B cell (primary cell): ENCODE measurements around the gene CEPT1. TPM values are rescaled to one million over a fixed set of nuclear protein-coding genes. Genes with fewer than 3 reads are reported as not detected.

Experiments used
- ATAC-seq: fragments of 200-7000 bp; cut with Tn5 transposase; one replicate; pipeline ENCODE4 v1.10.0; 2021; ENCODE audit warnings: low read depth, mild to moderate bottlenecking, moderate number of reproducible peaks, moderate library complexity
- CTCF ChIA-PET: fragments of 350-600 bp; sonication (Branson Sonifier 250); formaldehyde crosslinking; loops from one replicate; lab custom pipeline; 2021; ENCODE audit warnings: antibody characterized with exemption, inconsistent platforms; lab: Charles Lee
- POLR2A ChIA-PET: fragments of 350-600 bp; sonication (Branson Sonifier 250); formaldehyde crosslinking; loops from one replicate; lab custom pipeline; 2021; ENCODE audit warnings: antibody characterized with exemption; lab: Charles Lee
- DNase-seq: peaks from one replicate; pipeline ENCODE4 v3.0.0; 2013
- H2AFZ ChIP-seq: 2 replicates; pipeline ENCODE4 v1.6.1; 2012; ENCODE audit warnings: mild to moderate bottlenecking, low read depth, low read length; ENCODE audit not compliant: insufficient read depth, poor library complexity, severe bottlenecking
- H3K27ac ChIP-seq, 2 donors: 1 replicate in 1 of 2; 2 replicates in 1 of 2; pipeline ENCODE4 v1.5.1; 2012 to 2013; ENCODE audit warnings: low read length in 2 of 2, mild to moderate bottlenecking in 2 of 2, moderate library complexity in 1 of 2
- H3K27me3 ChIP-seq, 4 experiments: fragments of 200-600 bp in 1 of 4; sonication (generic) in 1 of 4; replicated peaks in 1 of 4; 1 replicate in 2 of 4; 2 replicates in 2 of 4; pipeline versions ENCODE4 v1.6.1 to v1.7.0; 2013 to 2016; ENCODE audit warnings: low read length in 3 of 4, mild to moderate bottlenecking in 2 of 4, mixed read lengths in 1 of 4, moderate library complexity in 1 of 4; ENCODE audit not compliant: insufficient read depth in 4 of 4, control insufficient read depth in 3 of 4; ENCODE audit errors: control extremely low read depth in 1 of 4
- H3K36me3 ChIP-seq, 2 experiments: replicated peaks in 1 of 2; 1 replicate in 1 of 2; 2 replicates in 1 of 2; pipeline versions ENCODE4 v1.6.1 to v1.7.1; 2013; ENCODE audit warnings: low read length in 1 of 2; ENCODE audit not compliant: insufficient read depth in 2 of 2, control insufficient read depth in 1 of 2; ENCODE audit errors: control extremely low read depth in 1 of 2, extremely low read depth in 1 of 2
- H3K4me1 ChIP-seq, 2 donors: fragments of 200-600 bp in 1 of 2; sonication (generic) in 1 of 2; 1 replicate in 1 of 2; 2 replicates in 1 of 2; pipeline versions ENCODE4 v1.5.1 to v1.6.1; 2013 to 2017; ENCODE audit warnings: low read length in 2 of 2; ENCODE audit not compliant: control insufficient read depth in 2 of 2, insufficient read depth in 2 of 2
- H3K4me2 ChIP-seq: replicated peaks from 2 replicates; pipeline ENCODE3; 2012; ENCODE audit warnings: mild to moderate bottlenecking, low read depth, low read length; ENCODE audit not compliant: poor library complexity, severe bottlenecking
- H3K4me3 ChIP-seq, 5 experiments: fragments of 200-600 bp in 1 of 5; sonication (generic) in 1 of 5; 1 replicate in 3 of 5; 2 replicates in 2 of 5; pipeline versions ENCODE4 v1.5.1 to v1.7.0; 2011 to 2016; ENCODE audit warnings: low read length in 4 of 5, mild to moderate bottlenecking in 4 of 5, low read depth in 2 of 5, control low read depth in 1 of 5, moderate library complexity in 1 of 5; ENCODE audit not compliant: insufficient read depth in 1 of 5; ENCODE audit errors: control extremely low read depth in 1 of 5, extremely low read depth in 1 of 5
- H3K79me2 ChIP-seq: fragments of 200-600 bp; sonication (generic); one replicate; pipeline ENCODE4 v1.6.0; 2016; ENCODE audit warnings: low read length; ENCODE audit not compliant: control insufficient read depth, insufficient read depth
- H3K9ac ChIP-seq: fragments of 200-600 bp; sonication (generic); 2 replicates; pipeline ENCODE4 v1.6.1; 2017; ENCODE audit warnings: mild to moderate bottlenecking, low read length, moderate library complexity
- H3K9me3 ChIP-seq, 3 donors: one replicate each; pipeline versions ENCODE4 v1.6.1 to v1.7.1; 2013; ENCODE audit warnings: low read length in 2 of 3; ENCODE audit not compliant: control insufficient read depth in 2 of 3, insufficient read depth in 1 of 3; ENCODE audit errors: control extremely low read depth in 1 of 3
- H4K20me1 ChIP-seq: 2 replicates; pipeline ENCODE4 v1.6.0; 2012; ENCODE audit warnings: mild to moderate bottlenecking, low read length; ENCODE audit not compliant: insufficient read depth, control insufficient read depth, poor library complexity, severe bottlenecking
- H3K27ac Mint-ChIP-seq: one replicate; pipeline ENCODE4 v1.8.0; 2021; ENCODE audit warnings: mixed read lengths
- H3K27me3 Mint-ChIP-seq: one replicate; pipeline ENCODE4 v1.8.0; 2021; ENCODE audit warnings: mixed read lengths
- H3K4me1 Mint-ChIP-seq: one replicate; pipeline ENCODE4 v1.8.0; 2021; ENCODE audit warnings: mixed read lengths
- H3K4me3 Mint-ChIP-seq: one replicate; pipeline ENCODE4 v1.8.0; 2021; ENCODE audit warnings: mixed read lengths
- H3K9me3 Mint-ChIP-seq: one replicate; pipeline ENCODE4 v1.8.0; 2022; ENCODE audit warnings: mixed read lengths; ENCODE audit not compliant: insufficient read depth
- EZH2 ChIP-seq: IDR thresholded peaks from 2 replicates; pipeline ENCODE4 v1.6.1; 2012; ENCODE audit warnings: borderline replicate concordance, low read depth, mild to moderate bottlenecking, moderate library complexity, low read length; ENCODE audit not compliant: insufficient read depth, poor library complexity, severe bottlenecking
- WGBS: methylation state at CpG from one replicate; pipeline ENCODE4 v1.1.5; 2013; ENCODE audit warnings: missing lambda C conversion rate; ENCODE audit not compliant: insufficient coverage; 5-methylcytosine and 5-hydroxymethylcytosine counted together
- intact Hi-C: fragments of 100-400 bp; cut with micrococcal nuclease; formaldehyde crosslinking; loops from one replicate; pipeline ENCODE4 v1.10.0; 2022
- polyA plus RNA-seq: library from polyadenylated mRNA; depleted of rRNA; stranded (reverse); fragments of >200 nt; gene quantifications from 2 replicates; pipeline ENCODE4 v1.2.3, GENCODE V29; 2012
- total RNA-seq, 2 donors: library from RNA; stranded (reverse); fragments of 120-200 nt in 1 of 2; gene quantifications; 1 replicate in 1 of 2; 2 replicates in 1 of 2; pipeline versions ENCODE4 v1.2.3 to v1.2.4, GENCODE V29; 2013 to 2022
- TF ChIP-seq, protein P1 (sequence below): fragments of 200-600 bp; IDR thresholded peaks from one replicate; pipeline ENCODE4 v1.8.0; 2022; ENCODE audit warnings: antibody characterized with exemption, mild to moderate bottlenecking

Gene CEPT1
- total and polyA plus RNA-seq, 2 donors (not counting 1 experiment from before 2014, with no cell fraction given), result 47.1 to 83.5 TPM

DNA sequence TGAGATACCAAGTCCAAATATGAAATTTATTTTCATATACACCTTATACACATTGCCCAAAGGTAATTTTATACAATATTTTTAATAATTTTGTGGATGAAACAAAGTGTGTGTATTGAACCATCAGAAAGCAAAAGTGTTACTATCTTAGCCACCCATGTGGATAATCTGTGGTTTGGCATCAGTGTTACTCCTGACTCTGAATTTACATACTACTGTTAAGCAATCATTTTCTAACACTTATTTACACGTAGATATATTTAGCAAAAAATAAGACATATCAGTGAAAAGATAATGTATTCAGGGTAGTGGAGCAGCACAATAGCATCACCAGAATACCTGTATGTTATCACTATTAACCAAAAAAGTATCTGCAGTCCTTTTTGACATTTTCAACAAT is 36.7 kb downstream of the CEPT1 start:
- ATAC-seq (no peak), DNase-seq (peak; percentile 34)
- Mint-ChIP-seq H3K27ac (peak overlapping the region; percentile 32), H3K9me3 (no peaks in the 10 kb centered on the region), H3K4me1 (peaks cover 51% of the 10 kb centered on the region), H3K27me3 (no peaks in the 10 kb centered on the region), H3K4me3 (peak overlapping the region; percentile 13)
- H3K9ac ChIP-seq, result no peak overlapping the region
- no CpG with 5 or more reads among the region's 1 CpG for WGBS
- CTCF ChIA-PET, result no interaction called here
- H3K4me2 ChIP-seq, result peak overlapping the region; percentile 17
- no peaks in the 10 kb centered on the region for H3K9me3 ChIP-seq
- peak overlapping the region in 1 of 2 donors; percentile 43 for H3K27ac ChIP-seq
- TF ChIP-seq, protein P1, sequence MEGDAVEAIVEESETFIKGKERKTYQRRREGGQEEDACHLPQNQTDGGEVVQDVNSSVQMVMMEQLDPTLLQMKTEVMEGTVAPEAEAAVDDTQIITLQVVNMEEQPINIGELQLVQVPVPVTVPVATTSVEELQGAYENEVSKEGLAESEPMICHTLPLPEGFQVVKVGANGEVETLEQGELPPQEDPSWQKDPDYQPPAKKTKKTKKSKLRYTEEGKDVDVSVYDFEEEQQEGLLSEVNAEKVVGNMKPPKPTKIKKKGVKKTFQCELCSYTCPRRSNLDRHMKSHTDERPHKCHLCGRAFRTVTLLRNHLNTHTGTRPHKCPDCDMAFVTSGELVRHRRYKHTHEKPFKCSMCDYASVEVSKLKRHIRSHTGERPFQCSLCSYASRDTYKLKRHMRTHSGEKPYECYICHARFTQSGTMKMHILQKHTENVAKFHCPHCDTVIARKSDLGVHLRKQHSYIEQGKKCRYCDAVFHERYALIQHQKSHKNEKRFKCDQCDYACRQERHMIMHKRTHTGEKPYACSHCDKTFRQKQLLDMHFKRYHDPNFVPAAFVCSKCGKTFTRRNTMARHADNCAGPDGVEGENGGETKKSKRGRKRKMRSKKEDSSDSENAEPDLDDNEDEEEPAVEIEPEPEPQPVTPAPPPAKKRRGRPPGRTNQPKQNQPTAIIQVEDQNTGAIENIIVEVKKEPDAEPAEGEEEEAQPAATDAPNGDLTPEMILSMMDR, result no peak
- TF ChIP-seq EZH2, result no peak
- no peak overlapping the region for H3K4me3 ChIP-seq
- intact Hi-C loops, result no loop called here
- no peaks in the 10 kb centered on the region for H3K27me3 ChIP-seq
- H2AFZ ChIP-seq, result no peak overlapping the region
- peaks cover 0 to 61% of the 10 kb centered on the region in 2 experiments for H3K36me3 ChIP-seq
- H3K79me2 ChIP-seq, result peaks cover 49% of the 10 kb centered on the region
- peaks cover 9 to 28% of the 10 kb centered on the region in 2 donors for H3K4me1 ChIP-seq
- POLR2A ChIA-PET, result no interaction called here
- H4K20me1 ChIP-seq, result no peaks in the 10 kb centered on the region

DNA sequence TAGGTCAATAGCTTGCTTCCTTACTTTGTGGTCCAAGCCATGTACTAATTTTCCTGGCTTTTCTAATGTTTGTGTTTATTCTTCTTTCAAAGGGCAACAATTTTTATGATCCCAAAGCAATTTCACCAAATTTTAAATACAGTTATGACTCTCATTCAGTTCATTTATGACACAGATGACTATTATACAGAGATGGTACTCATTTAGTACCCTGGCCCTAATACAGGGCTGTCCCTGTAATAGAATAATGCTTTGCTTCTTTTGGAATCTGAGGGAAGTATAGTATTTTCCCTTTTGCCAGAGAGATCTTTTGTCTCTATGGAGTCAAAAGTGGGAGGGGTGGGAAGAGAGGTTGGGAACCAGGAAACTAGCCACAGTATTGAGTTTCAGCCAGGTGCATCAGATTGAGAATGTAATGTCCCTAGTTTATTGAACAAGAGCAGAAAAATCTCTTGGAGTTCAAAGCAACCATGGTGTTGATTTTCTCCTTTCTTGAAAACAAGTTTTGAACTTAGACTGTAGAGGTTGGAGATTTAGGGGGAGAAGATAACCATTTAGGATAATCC is 40.0 kb downstream of the CEPT1 start:
- peaks cover 42% of the 10 kb centered on the region for H3K79me2 ChIP-seq
- DNase-seq, result no peak
- H3K9me3 ChIP-seq, result no peaks in the 10 kb centered on the region
- TF ChIP-seq, protein P1, result no peak
- TF ChIP-seq EZH2, result no peak
- no peak for ATAC-seq
- H3K27me3 ChIP-seq, result no peaks in the 10 kb centered on the region
- Mint-ChIP-seq H3K27me3 (no peaks in the 10 kb centered on the region), H3K4me1 (peaks cover 50% of the 10 kb centered on the region), H3K9me3 (no peaks in the 10 kb centered on the region), H3K27ac (peak overlapping the region; percentile 51), H3K4me3 (no peak overlapping the region)
- H3K4me3 ChIP-seq, result no peak overlapping the region
- intact Hi-C loops, result no loop called here
- H4K20me1 ChIP-seq, result no peaks in the 10 kb centered on the region
- peaks cover 19 to 29% of the 10 kb centered on the region in 2 donors for H3K4me1 ChIP-seq
- no peak overlapping the region for H3K4me2 ChIP-seq
- peaks cover 5 to 75% of the 10 kb centered on the region in 2 experiments for H3K36me3 ChIP-seq
- CTCF ChIA-PET, result interaction anchor here (1.4 kb wide), 1 partner anchor 40 kb away, joined by 4 read pairs; no protein-coding TSS in a partner anchor
- POLR2A ChIA-PET, result no interaction called here
- peak overlapping the region in 1 of 2 donors; percentile 39 for H3K27ac ChIP-seq
- H3K9ac ChIP-seq, result no peak overlapping the region
- no peak overlapping the region for H2AFZ ChIP-seq
